Adrenal gland (tissue), 5 donors: ENCODE measurements around the gene MSRB2.

ENCODE experiments used
- POLR2A ChIP-seq, 2 donors: fragments of 450-650 bp; IDR thresholded peaks; one replicate each; pipeline ENCODE4 v1.6.1; 2017; ENCODE audit warnings: antibody characterized with exemption in 2 of 2, mild to moderate bottlenecking in 2 of 2, moderate library complexity in 1 of 2
- TF ChIP-seq, protein P1 (sequence below), 6 experiments: fragments of 450-650 bp in 4 of 6; fragments of 200-600 bp in 2 of 6; sonication (generic) in 1 of 6; IDR thresholded peaks; 1 replicate in 5 of 6; 2 replicates in 1 of 6; pipeline versions ENCODE4 v1.5.1 to v1.8.0; 2016 to 2021; ENCODE audit warnings: antibody characterized with exemption in 6 of 6, mild to moderate bottlenecking in 2 of 6, moderate library complexity in 1 of 6
- donor health status: DM: no; HTN: no; CAD: no.

DNA sequence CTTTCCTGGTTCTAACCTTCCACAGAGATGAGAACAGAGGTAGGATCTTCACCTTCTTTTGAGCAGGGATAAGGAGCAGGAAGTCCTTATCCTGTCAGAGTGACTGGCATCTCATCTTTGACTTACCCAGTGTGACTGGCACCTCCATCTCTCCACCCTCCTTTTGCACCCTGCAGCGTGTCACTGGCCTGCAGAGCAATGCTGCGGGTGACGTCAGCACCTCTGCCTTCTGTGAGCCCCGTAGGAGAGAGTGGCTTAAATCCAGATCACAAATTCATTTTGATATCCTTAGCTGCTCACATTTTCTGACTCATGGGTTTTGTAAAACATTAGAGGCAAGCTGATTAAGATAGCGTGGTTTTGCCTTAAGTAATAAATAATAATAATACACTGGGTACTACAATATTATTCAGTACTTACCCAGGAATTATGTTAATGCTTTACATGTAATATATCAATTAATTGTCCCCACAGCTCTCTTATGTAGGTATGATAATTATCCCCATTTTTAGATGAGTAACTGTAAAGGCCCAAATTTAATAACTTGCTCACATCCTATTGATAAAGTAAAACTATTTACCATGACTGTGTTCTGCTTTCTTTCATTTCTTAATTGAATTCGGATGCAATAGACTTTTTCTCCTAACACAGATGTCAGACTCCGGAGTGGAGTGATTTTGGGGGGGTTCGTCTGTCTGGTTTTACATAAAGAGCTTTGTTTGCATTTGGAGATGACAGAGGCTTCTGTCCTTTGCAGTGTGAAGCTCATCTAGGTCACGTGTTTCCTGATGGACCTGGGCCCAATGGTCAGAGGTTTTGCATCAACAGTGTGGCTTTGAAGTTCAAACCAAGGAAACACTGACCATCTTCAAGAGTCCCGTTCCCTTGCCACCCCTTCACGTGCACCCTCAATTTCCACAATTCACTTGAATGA is 24.9 kb downstream of the MSRB2 start:
- TF ChIP-seq, protein P1, sequence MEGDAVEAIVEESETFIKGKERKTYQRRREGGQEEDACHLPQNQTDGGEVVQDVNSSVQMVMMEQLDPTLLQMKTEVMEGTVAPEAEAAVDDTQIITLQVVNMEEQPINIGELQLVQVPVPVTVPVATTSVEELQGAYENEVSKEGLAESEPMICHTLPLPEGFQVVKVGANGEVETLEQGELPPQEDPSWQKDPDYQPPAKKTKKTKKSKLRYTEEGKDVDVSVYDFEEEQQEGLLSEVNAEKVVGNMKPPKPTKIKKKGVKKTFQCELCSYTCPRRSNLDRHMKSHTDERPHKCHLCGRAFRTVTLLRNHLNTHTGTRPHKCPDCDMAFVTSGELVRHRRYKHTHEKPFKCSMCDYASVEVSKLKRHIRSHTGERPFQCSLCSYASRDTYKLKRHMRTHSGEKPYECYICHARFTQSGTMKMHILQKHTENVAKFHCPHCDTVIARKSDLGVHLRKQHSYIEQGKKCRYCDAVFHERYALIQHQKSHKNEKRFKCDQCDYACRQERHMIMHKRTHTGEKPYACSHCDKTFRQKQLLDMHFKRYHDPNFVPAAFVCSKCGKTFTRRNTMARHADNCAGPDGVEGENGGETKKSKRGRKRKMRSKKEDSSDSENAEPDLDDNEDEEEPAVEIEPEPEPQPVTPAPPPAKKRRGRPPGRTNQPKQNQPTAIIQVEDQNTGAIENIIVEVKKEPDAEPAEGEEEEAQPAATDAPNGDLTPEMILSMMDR (IDR thresholded peaks at IDR 0.05), result no peak
- no peak for TF ChIP-seq POLR2A (IDR thresholded peaks at IDR 0.05)
